Liver (tissue), 9 donors: ENCODE data around the gene SMARCA1. TPM values are rescaled to one million over a fixed set of nuclear protein-coding genes. Genes with fewer than 3 reads are reported as not detected.

ENCODE experiments used
- DNase-seq: peaks from one replicate; pipeline ENCODE4 v3.0.0-alpha.2; 2017; ENCODE audit warnings: low spot score
- H3K27ac ChIP-seq, 2 donors: one replicate each; pipeline ENCODE4 v1.7.0; 2013; ENCODE audit warnings: inconsistent platforms in 2 of 2, low read length in 2 of 2, control low read depth in 1 of 2, low read depth in 1 of 2, mild to moderate bottlenecking in 1 of 2
- H3K27me3 ChIP-seq, 4 donors: one replicate each; pipeline versions ENCODE4 v1.6.1 to v1.7.0; 2013; ENCODE audit warnings: low read length in 3 of 4, inconsistent platforms in 1 of 4, mild to moderate bottlenecking in 1 of 4, moderate library complexity in 1 of 4; ENCODE audit not compliant: control insufficient read depth in 4 of 4, insufficient read depth in 4 of 4
- H3K36me3 ChIP-seq, 4 donors: one replicate each; pipeline versions ENCODE4 v1.6.1 to v1.7.0; 2013; ENCODE audit warnings: low read length in 3 of 4, mild to moderate bottlenecking in 3 of 4, low read depth in 1 of 4, moderate library complexity in 1 of 4; ENCODE audit not compliant: control insufficient read depth in 4 of 4, insufficient read depth in 3 of 4
- H3K4me1 ChIP-seq, 4 donors: one replicate each; pipeline versions ENCODE4 v1.6.1 to v1.7.0; 2013; ENCODE audit warnings: low read length in 3 of 4, mild to moderate bottlenecking in 3 of 4, moderate library complexity in 1 of 4; ENCODE audit not compliant: control insufficient read depth in 4 of 4, insufficient read depth in 4 of 4
- H3K4me3 ChIP-seq, 3 donors: one replicate each; pipeline versions ENCODE4 v1.6.1 to v1.7.0; 2013; ENCODE audit warnings: low read length in 3 of 3, control low read depth in 1 of 3, low read depth in 1 of 3, mild to moderate bottlenecking in 1 of 3
- H3K9ac ChIP-seq, 2 donors: one replicate each; pipeline ENCODE4 v1.7.0; 2013; ENCODE audit warnings: low read length in 2 of 2, mild to moderate bottlenecking in 2 of 2, moderate library complexity in 2 of 2, control low read depth in 1 of 2, low read depth in 1 of 2
- H3K9me3 ChIP-seq, 4 donors: one replicate each; pipeline versions ENCODE4 v1.6.1 to v1.7.0; 2013; ENCODE audit warnings: low read length in 3 of 4; ENCODE audit not compliant: control insufficient read depth in 4 of 4
- FOXA1 ChIP-seq: IDR thresholded peaks from 2 replicates; pipeline ENCODE4 v1.6.1; 2016; ENCODE audit warnings: antibody characterized with exemption
- GABPA ChIP-seq, 2 donors: IDR thresholded peaks in 1 of 2; conservative IDR thresholded peaks in 1 of 2; 2 replicates each; pipeline ENCODE4 v1.6.1; 2016; ENCODE audit warnings: antibody characterized with exemption in 2 of 2, mild to moderate bottlenecking in 1 of 2, moderate library complexity in 1 of 2
- HNF4A ChIP-seq, 2 donors: conservative IDR thresholded peaks; 2 replicates each; pipeline ENCODE4 v1.6.1; 2016; ENCODE audit warnings: antibody characterized with exemption in 2 of 2, mild to moderate bottlenecking in 2 of 2
- HNF4G ChIP-seq: IDR thresholded peaks from 2 replicates; pipeline ENCODE4 v1.6.1; 2016; ENCODE audit warnings: antibody characterized with exemption
- JUND ChIP-seq, 2 donors: IDR thresholded peaks; 2 replicates each; pipeline ENCODE4 v1.6.1; 2016; ENCODE audit warnings: antibody characterized with exemption in 2 of 2
- NR2F2 ChIP-seq: IDR thresholded peaks from 2 replicates; pipeline ENCODE4 v1.6.1; 2016; ENCODE audit warnings: antibody characterized with exemption
- REST ChIP-seq: IDR thresholded peaks from 2 replicates; pipeline ENCODE4 v1.6.1; 2016; ENCODE audit warnings: antibody characterized with exemption, mild to moderate bottlenecking
- RXRA ChIP-seq, 2 donors: IDR thresholded peaks; 2 replicates each; pipeline ENCODE4 v1.6.1; 2017 to 2018; ENCODE audit warnings: antibody characterized with exemption in 2 of 2, mild to moderate bottlenecking in 1 of 2
- YY1 ChIP-seq: IDR thresholded peaks from 2 replicates; pipeline ENCODE4 v1.6.1; 2016; ENCODE audit warnings: antibody characterized with exemption, mild to moderate bottlenecking
- ZBTB33 ChIP-seq: IDR thresholded peaks from 2 replicates; pipeline ENCODE4 v1.6.1; 2016; ENCODE audit warnings: antibody characterized with exemption
- WGBS: extraction: QIAGEN DNeasy Blood & Tissue Kit; methylation state at CpG from one replicate; pipeline ENCODE4 v1.1.7; 2013; 5-methylcytosine and 5-hydroxymethylcytosine counted together
- polyA plus RNA-seq, 2 donors: library from polyadenylated mRNA; stranded (reverse) in 1 of 2; unstranded in 1 of 2; fragments of 200-250 nt in 1 of 2; fragments of >200 nt in 1 of 2; fragmentation: Nextera tagmentation in 1 of 2; extraction: Ambion mirVana in 1 of 2; gene quantifications; one replicate each; pipeline versions ENCODE4 v1.2.1 to v1.2.3, GENCODE V29; 2013 to 2015
- total RNA-seq, 2 donors: library from RNA; depleted of rRNA; stranded (reverse); fragments of >200 nt; gene quantifications; one replicate each; pipeline ENCODE4 v1.2.3, GENCODE V29; 2014
- donor health status: healthy.
- donor health status: healthy.
- donor health status: healthy.
- donor health status: healthy.
- donor health status: healthy.

Gene SMARCA1
- total and polyA plus RNA-seq, 4 donors = 14.7 to 44.2 (median 23.9) TPM

GRCh38 chrX:129488359-129488758 lies 34.9 kb downstream of the SMARCA1 start:
- TF ChIP-seq JUND (IDR thresholded peaks at IDR 0.05) (no peak), HNF4G (no peak), GABPA (IDR thresholded peaks at IDR 0.05 in 1 of 2, conservative IDR thresholded peaks at IDR 0.05 in 1 of 2) (no peak), YY1 (no peak), ZBTB33 (no peak)
- no peak for DNase-seq
- H3K27ac ChIP-seq = no peak overlapping the region

GRCh38 chrX:129480889-129481288 lies 42.4 kb downstream of the SMARCA1 start:
- Histone ChIP-seq H3K27me3 (peaks cover 0 to 5% (median 0%) of the 10 kb centered on the region in 4 donors), H3K9me3 (no peaks in the 10 kb centered on the region), H3K4me1 (peaks cover 0 to 4% (median 0%) of the 10 kb centered on the region in 4 donors), H3K9ac (no peak overlapping the region), H3K36me3 (peaks cover 3 to 17% (median 13%) of the 10 kb centered on the region in 4 donors), H3K27ac (no peak overlapping the region), H3K4me3 (no peak overlapping the region)
- TF ChIP-seq JUND (IDR thresholded peaks at IDR 0.05) (no peak), HNF4A (conservative IDR thresholded peaks at IDR 0.05) (peak; percentile 31 to 37), YY1 (no peak)
- WGBS = 39% methylated on average over 6 of the region's 6 CpGs
- no peak for DNase-seq

More at GRCh38 chrX:129488359-129488758, 34.9 kb downstream of the SMARCA1 start:
- no peaks in the 10 kb centered on the region for H3K9me3 ChIP-seq
- peaks cover 3 to 14% (median 12%) of the 10 kb centered on the region in 4 donors for H3K36me3 ChIP-seq
- H3K4me3 ChIP-seq = no peak overlapping the region
- peaks cover 0 to 3% (median 0%) of the 10 kb centered on the region in 4 donors for H3K27me3 ChIP-seq
- H3K4me1 ChIP-seq = no peaks in the 10 kb centered on the region
- no peak overlapping the region for H3K9ac ChIP-seq

- H3K27me3 ChIP-seq = peaks cover 0 to 3% (median 0%) of the 10 kb centered on the region in 4 donors
- no peak overlapping the region for H3K4me3 ChIP-seq
- no peak for DNase-seq
These were observed 44.8 kb downstream of the SMARCA1 start for GRCh38 chrX:129478516-129478915.

More at GRCh38 chrX:129478516-129478915, 44.8 kb downstream of the SMARCA1 start:
- no peaks in the 10 kb centered on the region for H3K9me3 ChIP-seq
- H3K27ac ChIP-seq = no peak overlapping the region
- no peak overlapping the region for H3K9ac ChIP-seq
- no peak for TF ChIP-seq ZBTB33
- TF ChIP-seq HNF4G = no peak
- no peak for TF ChIP-seq REST
- no peak for TF ChIP-seq NR2F2
- TF ChIP-seq RXRA (IDR thresholded peaks at IDR 0.05) = no peak
- TF ChIP-seq FOXA1 = no peak
- no peak for TF ChIP-seq HNF4A (conservative IDR thresholded peaks at IDR 0.05)
- H3K4me1 ChIP-seq = peaks cover 0 to 4% (median 0%) of the 10 kb centered on the region in 4 donors
- WGBS = 70% methylated on average over 4 of the region's 4 CpGs
- peaks cover 0 to 13% (median 7%) of the 10 kb centered on the region in 4 donors for H3K36me3 ChIP-seq
